Measurements from ENCODE around the gene NUAK2.

DNA sequence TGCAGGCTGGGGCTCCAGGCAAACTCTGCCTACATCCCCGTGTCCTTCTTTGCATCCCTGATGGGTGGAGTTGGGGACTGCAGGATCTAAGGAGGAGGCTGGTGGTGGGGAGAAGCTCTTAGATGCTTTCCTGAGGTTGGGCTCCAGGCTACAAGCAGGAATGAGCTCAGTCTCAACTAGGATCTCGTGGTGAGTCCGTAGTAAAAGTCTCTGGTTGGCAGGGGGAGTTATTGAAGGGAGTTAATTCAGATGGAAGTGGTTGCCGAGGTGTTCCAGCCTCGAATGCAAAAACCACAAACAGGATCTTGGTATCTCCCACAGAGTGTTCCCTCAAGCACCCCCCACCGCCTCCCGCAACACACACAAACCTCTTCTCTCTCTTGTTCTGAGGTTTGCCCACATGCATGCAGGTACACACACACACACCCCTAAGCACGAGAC is 58.8 kb downstream of the NUAK2 start:
- no peak for TF ChIP-seq POLR2A (IDR thresholded peaks at IDR 0.05; ENCODE audit: low read depth, low read length)
- TF ChIP-seq, protein P1, sequence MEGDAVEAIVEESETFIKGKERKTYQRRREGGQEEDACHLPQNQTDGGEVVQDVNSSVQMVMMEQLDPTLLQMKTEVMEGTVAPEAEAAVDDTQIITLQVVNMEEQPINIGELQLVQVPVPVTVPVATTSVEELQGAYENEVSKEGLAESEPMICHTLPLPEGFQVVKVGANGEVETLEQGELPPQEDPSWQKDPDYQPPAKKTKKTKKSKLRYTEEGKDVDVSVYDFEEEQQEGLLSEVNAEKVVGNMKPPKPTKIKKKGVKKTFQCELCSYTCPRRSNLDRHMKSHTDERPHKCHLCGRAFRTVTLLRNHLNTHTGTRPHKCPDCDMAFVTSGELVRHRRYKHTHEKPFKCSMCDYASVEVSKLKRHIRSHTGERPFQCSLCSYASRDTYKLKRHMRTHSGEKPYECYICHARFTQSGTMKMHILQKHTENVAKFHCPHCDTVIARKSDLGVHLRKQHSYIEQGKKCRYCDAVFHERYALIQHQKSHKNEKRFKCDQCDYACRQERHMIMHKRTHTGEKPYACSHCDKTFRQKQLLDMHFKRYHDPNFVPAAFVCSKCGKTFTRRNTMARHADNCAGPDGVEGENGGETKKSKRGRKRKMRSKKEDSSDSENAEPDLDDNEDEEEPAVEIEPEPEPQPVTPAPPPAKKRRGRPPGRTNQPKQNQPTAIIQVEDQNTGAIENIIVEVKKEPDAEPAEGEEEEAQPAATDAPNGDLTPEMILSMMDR (IDR thresholded peaks at IDR 0.05; ENCODE audit: extremely low read depth in 1 of 2, insufficient read depth in 1 of 2, low read depth in 1 of 2, low read length in 2 of 2), result no peak
- TF ChIP-seq MYC (IDR thresholded peaks at IDR 0.05; ENCODE audit: low read depth, low read length), result no peak
- no peak for TF ChIP-seq JUN (IDR thresholded peaks at IDR 0.05; ENCODE audit: borderline replicate concordance, insufficient read depth, insufficient read length, low read depth)
- TF ChIP-seq, protein P2, sequence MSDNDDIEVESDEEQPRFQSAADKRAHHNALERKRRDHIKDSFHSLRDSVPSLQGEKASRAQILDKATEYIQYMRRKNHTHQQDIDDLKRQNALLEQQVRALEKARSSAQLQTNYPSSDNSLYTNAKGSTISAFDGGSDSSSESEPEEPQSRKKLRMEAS (IDR thresholded peaks at IDR 0.05; ENCODE audit: insufficient read depth, insufficient read length), result no peak
